ENCODE data around the gene DYRK3.

DYRK3 gene

GRCh38 chr1:206635080-206635977, at the start of gene DYRK3:
Gene DYRK3, plus strand, starts transcription at chr1:206635536. Its CDS starts 168 bp downstream, at chr1:206635704.
- Histone ChIP-seq H3K27ac (peak within 1 kb of the TSS in 20 of 21 experiments; percentile 14 to 90 (median 79)), H3K4me3 (peak within 1 kb of the TSS; percentile 53 to 86 (median 73))

- peak overlapping the region in 20 of 21 experiments; percentile 37 to 84 (median 78) for H3K27ac ChIP-seq
Observed at GRCh38 chr1:206586501-206587445, 48.6 kb upstream of the DYRK3 start.

GRCh38 chr1:206587904-206588303, 47.4 kb upstream of the DYRK3 start:
- Histone ChIP-seq H3K27ac (peak overlapping the region in 20 of 21 experiments; percentile 37 to 84 (median 76)), H3K4me3 (no peak overlapping the region)

More at GRCh38 chr1:206586501-206587445, 48.6 kb upstream of the DYRK3 start:
- H3K4me3 ChIP-seq: no peak overlapping the region

- Histone ChIP-seq H3K4me3 (no peak overlapping the region), H3K27ac (peak overlapping the region in 20 of 21 experiments; percentile 37 to 86 (median 76))
Observed at GRCh38 chr1:206588492-206588891, 46.8 kb upstream of the DYRK3 start.

GRCh38 chr1:206589206-206589605, 46.1 kb upstream of the DYRK3 start:
- H3K27ac ChIP-seq: peak overlapping the region in 17 of 21 experiments; percentile 14 to 86 (median 75)

GRCh38 chr1:206590025-206590758, 45.1 kb upstream of the DYRK3 start:
- H3K27ac ChIP-seq: peak overlapping the region in 17 of 21 experiments; percentile 18 to 86 (median 75)
- H3K4me3 ChIP-seq: no peak overlapping the region

More at GRCh38 chr1:206589206-206589605, 46.1 kb upstream of the DYRK3 start:
- H3K4me3 ChIP-seq: no peak overlapping the region

- Histone ChIP-seq H3K4me3 (no peak overlapping the region), H3K27ac (peak overlapping the region in 11 of 21 experiments; percentile 8 to 86 (median 75))
Observed at GRCh38 chr1:206591226-206591625, 44.1 kb upstream of the DYRK3 start.

- Histone ChIP-seq H3K27ac (peak overlapping the region in 1 of 21 experiments; percentile 84), H3K4me3 (no peak overlapping the region)
Observed at GRCh38 chr1:206591696-206592095, 43.6 kb upstream of the DYRK3 start.

- Histone ChIP-seq H3K27ac (no peak overlapping the region), H3K4me3 (no peak overlapping the region)
Observed at GRCh38 chr1:206593351-206593925, 41.9 kb upstream of the DYRK3 start.

GRCh38 chr1:206595581-206596318, 39.6 kb upstream of the DYRK3 start:
- Histone ChIP-seq H3K27ac (no peak overlapping the region), H3K4me3 (no peak overlapping the region)

- Histone ChIP-seq H3K27ac (no peak overlapping the region), H3K4me3 (no peak overlapping the region)
Observed at GRCh38 chr1:206596319-206596666, 39.0 kb upstream of the DYRK3 start.

GRCh38 chr1:206600527-206600926, 34.8 kb upstream of the DYRK3 start:
- no peak overlapping the region for H3K4me3 ChIP-seq
- no peak overlapping the region for H3K27ac ChIP-seq

- Histone ChIP-seq H3K4me3 (no peak overlapping the region), H3K27ac (no peak overlapping the region)
Observed at GRCh38 chr1:206604861-206605260, 30.5 kb upstream of the DYRK3 start.

GRCh38 chr1:206606867-206607266, 28.5 kb upstream of the DYRK3 start:
- no peak overlapping the region for H3K4me3 ChIP-seq
- no peak overlapping the region for H3K27ac ChIP-seq

- Histone ChIP-seq H3K27ac (no peak overlapping the region), H3K4me3 (no peak overlapping the region)
Observed at GRCh38 chr1:206608108-206608698, 27.1 kb upstream of the DYRK3 start.

- Histone ChIP-seq H3K4me3 (no peak overlapping the region), H3K27ac (peak overlapping the region in 1 of 21 experiments; percentile 34)
Observed at GRCh38 chr1:206609229-206609991, 25.9 kb upstream of the DYRK3 start.

Data from skin epidermis (tissue), 12 donors.